ENCODE measurements around the gene KRTAP10-12. TPM values are rescaled to one million over a fixed set of nuclear protein-coding genes. Genes with fewer than 3 reads are reported as not detected.
"Not testable (repeated sequence)": the region's sequence is repeated elsewhere in the genome, so short reads cannot be mapped to it uniquely, and the experiment has no call there.

KRTAP10-12 gene
- total RNA-seq, 2 experiments from 2014 or later = not detected

- Mint-ChIP-seq H3K4me1 (ENCODE audit: low read depth) (no peaks in the 10 kb centered on the region), H3K27me3 (peaks cover 27% of the 10 kb centered on the region), H3K36me3 (ENCODE audit: low read depth) (no peaks in the 10 kb centered on the region), H3K27ac (no peak overlapping the region), H3K9me3 (no peaks in the 10 kb centered on the region), H3K4me3 (no peak overlapping the region)
- no peak overlapping the region for H3K27ac ChIP-seq (ENCODE audit: low read depth in 1 of 2, low read length in 2 of 2)
- ChIA-PET CTCF (no interaction called here), POLR2A (no interaction called here)
- DNase-seq (no peak), ATAC-seq (ENCODE audit: poor library complexity) (no peak)
- H3K4me3 ChIP-seq (ENCODE audit: low read length) = no peak overlapping the region
- TF ChIP-seq, protein P1, sequence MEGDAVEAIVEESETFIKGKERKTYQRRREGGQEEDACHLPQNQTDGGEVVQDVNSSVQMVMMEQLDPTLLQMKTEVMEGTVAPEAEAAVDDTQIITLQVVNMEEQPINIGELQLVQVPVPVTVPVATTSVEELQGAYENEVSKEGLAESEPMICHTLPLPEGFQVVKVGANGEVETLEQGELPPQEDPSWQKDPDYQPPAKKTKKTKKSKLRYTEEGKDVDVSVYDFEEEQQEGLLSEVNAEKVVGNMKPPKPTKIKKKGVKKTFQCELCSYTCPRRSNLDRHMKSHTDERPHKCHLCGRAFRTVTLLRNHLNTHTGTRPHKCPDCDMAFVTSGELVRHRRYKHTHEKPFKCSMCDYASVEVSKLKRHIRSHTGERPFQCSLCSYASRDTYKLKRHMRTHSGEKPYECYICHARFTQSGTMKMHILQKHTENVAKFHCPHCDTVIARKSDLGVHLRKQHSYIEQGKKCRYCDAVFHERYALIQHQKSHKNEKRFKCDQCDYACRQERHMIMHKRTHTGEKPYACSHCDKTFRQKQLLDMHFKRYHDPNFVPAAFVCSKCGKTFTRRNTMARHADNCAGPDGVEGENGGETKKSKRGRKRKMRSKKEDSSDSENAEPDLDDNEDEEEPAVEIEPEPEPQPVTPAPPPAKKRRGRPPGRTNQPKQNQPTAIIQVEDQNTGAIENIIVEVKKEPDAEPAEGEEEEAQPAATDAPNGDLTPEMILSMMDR (IDR thresholded peaks at IDR 0.05) = no peak
- intact Hi-C loops (cut with DNase I, micrococcal nuclease) = no loop called here
- H3K36me3 ChIP-seq (ENCODE audit: insufficient read depth, low read length) = no peaks in the 10 kb centered on the region
- no peaks in the 10 kb centered on the region for H3K9me3 ChIP-seq (ENCODE audit: control insufficient read depth in 1 of 2, insufficient read depth in 1 of 2, low read length in 2 of 2)
- H3K4me1 ChIP-seq (ENCODE audit: insufficient read depth, low read length) = no peaks in the 10 kb centered on the region
- H3K27me3 ChIP-seq (ENCODE audit: control insufficient read depth in 1 of 2, insufficient read depth in 2 of 2, low read length in 2 of 2) = peaks cover 0 to 6% of the 10 kb centered on the region in 2 experiments
Observed at GRCh38 chr21:44684077-44684476, 12.9 kb upstream of the KRTAP10-12 start.

DNA sequence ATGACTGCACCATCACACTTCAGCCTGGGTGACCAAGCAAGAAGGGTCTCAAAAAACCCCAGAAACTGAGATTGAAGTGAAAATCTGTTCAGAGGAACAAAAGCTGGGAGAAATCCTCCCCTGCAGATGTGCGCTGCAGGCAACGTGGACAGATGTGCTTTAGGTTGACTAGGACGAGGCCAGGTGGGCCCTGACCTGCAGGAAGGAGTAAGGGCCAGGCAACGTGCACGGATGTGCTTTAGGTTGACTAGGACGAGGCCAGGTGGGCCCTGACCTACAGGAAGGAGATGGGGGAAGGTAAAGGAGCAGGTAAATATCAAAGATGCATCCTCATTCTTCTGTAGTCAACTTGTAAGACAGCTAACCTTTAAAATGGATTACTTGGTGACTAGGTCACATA lies 12.5 kb upstream of the KRTAP10-12 start:
- H3K9me3 ChIP-seq (ENCODE audit: control insufficient read depth in 1 of 2, insufficient read depth in 1 of 2, low read length in 2 of 2) = no peaks in the 10 kb centered on the region
- ATAC-seq (ENCODE audit: poor library complexity) (no peak), DNase-seq (no peak)
- H3K4me1 ChIP-seq (ENCODE audit: insufficient read depth, low read length) = no peaks in the 10 kb centered on the region
- ChIA-PET CTCF (no interaction called here), POLR2A (no interaction called here)
- Mint-ChIP-seq H3K4me3 (no peak overlapping the region), H3K27me3 (peaks cover 27% of the 10 kb centered on the region), H3K4me1 (ENCODE audit: low read depth) (no peaks in the 10 kb centered on the region), H3K27ac (no peak overlapping the region), H3K9me3 (no peaks in the 10 kb centered on the region), H3K36me3 (ENCODE audit: low read depth) (no peaks in the 10 kb centered on the region)
- TF ChIP-seq, protein P1 (IDR thresholded peaks at IDR 0.05) = no peak
- peaks cover 0 to 6% of the 10 kb centered on the region in 2 experiments for H3K27me3 ChIP-seq (ENCODE audit: control insufficient read depth in 1 of 2, insufficient read depth in 2 of 2, low read length in 2 of 2)
- H3K4me3 ChIP-seq (ENCODE audit: low read length) = no peak overlapping the region
- no peaks in the 10 kb centered on the region for H3K36me3 ChIP-seq (ENCODE audit: insufficient read depth, low read length)
- H3K27ac ChIP-seq (ENCODE audit: low read depth in 1 of 2, low read length in 2 of 2) = no peak overlapping the region
- intact Hi-C loops (cut with DNase I, micrococcal nuclease) = no loop called here

GRCh38 chr21:44685050-44685449 lies 11.9 kb upstream of the KRTAP10-12 start:
- H3K9me3 Mint-ChIP-seq; H3K27ac ChIP-seq (ENCODE audit: low read depth in 1 of 2, low read length in 2 of 2); H3K9me3 ChIP-seq (ENCODE audit: control insufficient read depth in 1 of 2, insufficient read depth in 1 of 2, low read length in 2 of 2); CTCF ChIA-PET; H3K27me3 ChIP-seq (ENCODE audit: control insufficient read depth in 1 of 2, insufficient read depth in 2 of 2, low read length in 2 of 2); DNase-seq; H3K27ac Mint-ChIP-seq; ATAC-seq (ENCODE audit: poor library complexity); H3K4me3 Mint-ChIP-seq; H3K36me3 ChIP-seq (ENCODE audit: insufficient read depth, low read length); H3K4me1 ChIP-seq (ENCODE audit: insufficient read depth, low read length); H3K36me3 Mint-ChIP-seq (ENCODE audit: low read depth); H3K4me1 Mint-ChIP-seq (ENCODE audit: low read depth); intact Hi-C loops (cut with DNase I, micrococcal nuclease); POLR2A ChIA-PET; H3K4me3 ChIP-seq (ENCODE audit: low read length): not testable (repeated sequence)
- H3K27me3 Mint-ChIP-seq = peaks cover 27% of the 10 kb centered on the region

GRCh38 chr21:44686000-44686781 lies 10.8 kb upstream of the KRTAP10-12 start:
- peaks cover 3% of the 10 kb centered on the region for H3K4me1 Mint-ChIP-seq (ENCODE audit: low read depth)
- no peaks in the 10 kb centered on the region for H3K9me3 Mint-ChIP-seq
- peaks cover 0 to 6% of the 10 kb centered on the region in 2 experiments for H3K27me3 ChIP-seq (ENCODE audit: control insufficient read depth in 1 of 2, insufficient read depth in 2 of 2, low read length in 2 of 2)
- H3K4me1 ChIP-seq (ENCODE audit: insufficient read depth, low read length) = no peaks in the 10 kb centered on the region
- ChIA-PET POLR2A (no interaction called here), CTCF (no interaction called here)
- TF ChIP-seq, protein P1 (IDR thresholded peaks at IDR 0.05) = no peak
- no peak overlapping the region for H3K4me3 Mint-ChIP-seq
- no peaks in the 10 kb centered on the region for H3K36me3 Mint-ChIP-seq (ENCODE audit: low read depth)
- H3K27ac Mint-ChIP-seq = no peak overlapping the region
- H3K27me3 Mint-ChIP-seq = peaks cover 29% of the 10 kb centered on the region
- ATAC-seq (ENCODE audit: poor library complexity) = no peak
- DNase-seq = no peak
- no peaks in the 10 kb centered on the region for H3K9me3 ChIP-seq (ENCODE audit: control insufficient read depth in 1 of 2, insufficient read depth in 1 of 2, low read length in 2 of 2)
- no peaks in the 10 kb centered on the region for H3K36me3 ChIP-seq (ENCODE audit: insufficient read depth, low read length)
- H3K27ac ChIP-seq (ENCODE audit: low read depth in 1 of 2, low read length in 2 of 2) = no peak overlapping the region
- intact Hi-C loops (cut with DNase I, micrococcal nuclease) = no loop called here
- no peak overlapping the region for H3K4me3 ChIP-seq (ENCODE audit: low read length)

Measured in CD4-positive, alpha-beta T cell (primary cell).